ENCODE data around the gene GPR33. TPM values are rescaled to one million over a fixed set of nuclear protein-coding genes. Genes with fewer than 3 reads are reported as not detected.

Gene GPR33
- polyA plus RNA-seq, 2 of the 4 experiments (the other 2 are of a cell fraction) = not detected

DNA sequence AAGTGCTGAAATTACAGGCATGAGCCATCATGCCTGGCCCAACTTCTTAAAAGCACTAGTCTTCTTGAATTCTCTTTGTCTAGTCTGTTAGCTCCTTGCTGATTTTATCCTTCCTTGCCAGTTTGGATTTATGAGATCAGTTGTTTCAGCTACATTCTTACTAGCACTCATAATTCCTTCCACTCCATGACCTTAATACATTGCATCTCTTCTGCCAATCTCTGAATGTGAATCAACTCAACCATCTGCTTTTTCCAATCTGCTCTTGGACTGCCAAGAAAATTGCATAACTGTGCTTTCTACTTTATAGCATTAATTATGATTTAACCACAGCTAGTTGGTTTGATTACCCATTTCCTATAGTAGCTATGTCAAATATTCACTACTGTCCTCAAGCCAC, 52.6 kb downstream of the GPR33 start:
- FAIRE-seq = no peak
- Histone ChIP-seq H3K4me3 (no peak overlapping the region), H3K9me3 (no peaks in the 10 kb centered on the region), H3K27ac (no peak overlapping the region), H3K4me2 (no peak overlapping the region), H3K4me1 (peaks cover 6% of the 10 kb centered on the region; the same call in 2 of the 3 replicates)
- TF ChIP-seq RARB (CRISPR knock-in tag; IDR thresholded peaks at IDR 0.05) (no peak), SMC3 (IDR thresholded peaks at IDR 0.05) (no peak), PHF8 (IDR thresholded peaks at IDR 0.05; ENCODE audit: borderline replicate concordance, low read depth) (no peak), BHLHE40 (IDR thresholded peaks at IDR 0.05; ENCODE audit: low read depth, low read length) (no peak), SREBF2 (IDR thresholded peaks at IDR 0.05) (no peak), POLR2A (IDR thresholded peaks at IDR 0.05; ENCODE audit: low read length) (no peak), RCOR1 (IDR thresholded peaks at IDR 0.05; ENCODE audit: low read depth, low read length) (no peak), JUNB (IDR thresholded peaks at IDR 0.05) (no peak), HEYL (CRISPR knock-in tag; IDR thresholded peaks at IDR 0.05) (no peak)
- TF ChIP-seq, protein P1, sequence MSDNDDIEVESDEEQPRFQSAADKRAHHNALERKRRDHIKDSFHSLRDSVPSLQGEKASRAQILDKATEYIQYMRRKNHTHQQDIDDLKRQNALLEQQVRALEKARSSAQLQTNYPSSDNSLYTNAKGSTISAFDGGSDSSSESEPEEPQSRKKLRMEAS (IDR thresholded peaks at IDR 0.05) = no peak
- ChIA-PET POLR2A (interaction anchor here (2.5 kb wide), 1 partner anchor 15 kb away, joined by 29 read pairs; the partner anchor contains the start of gene HEATR5A), CTCF (interaction anchor here (0.6 to 2.0 kb wide), 4 partner anchors 11 to 56 kb away, joined by 3 to 12 read pairs (median 4); partner anchors contain the start of gene HEATR5A)
- no peak for ATAC-seq
- DNase-seq (ENCODE audit: low read depth in 1 of 2, low spot score in 1 of 2) = no peak

Other genes with a start within 250 kb of the GPR33 start
- 47.1 and 49.5 TPM in 2 replicates for gene HEATR5A, start 67.5 kb downstream of the GPR33 start, polyA plus RNA-seq (2011; rRNA removed)
- gene HEATR5A, start 67.5 kb downstream of the GPR33 start, polyA plus RNA-seq (2017; fragmentation: RNase III; extraction: RNeasy Plus Mini Kit Qiagen cat#74134 plus additional on column Dnase treatment) = 23.4 to 29.5 TPM (median 25.3 TPM) in 3 replicates
- 26.3 and 39.5 TPM in 2 replicates for gene DTD2, start 30.5 kb downstream of the GPR33 start, polyA plus RNA-seq (2011; rRNA removed)
- gene DTD2, start 30.5 kb downstream of the GPR33 start, polyA plus RNA-seq (2017; fragmentation: RNase III; extraction: RNeasy Plus Mini Kit Qiagen cat#74134 plus additional on column Dnase treatment) = 24.9 to 29.6 TPM (median 28.5 TPM) in 3 replicates
- 14.1 and 14.9 TPM in 2 replicates for gene NUBPL, start 73.4 kb upstream of the GPR33 start, polyA plus RNA-seq (2011; rRNA removed)
- 7.6 to 9.2 TPM (median 7.9 TPM) in 3 replicates for gene NUBPL, start 73.4 kb upstream of the GPR33 start, polyA plus RNA-seq (2017; fragmentation: RNase III; extraction: RNeasy Plus Mini Kit Qiagen cat#74134 plus additional on column Dnase treatment)